HL-60 (cell line): ENCODE measurements around the gene OPTN.

Experiments used
- DNase-seq, 2 experiments: peaks; one replicate each; pipeline ENCODE4 v3.0.0-alpha.2; 2010 to 2020; ENCODE audit warnings: low read depth in 1 of 2, low spot score in 1 of 2
- H3K27ac ChIP-seq: fragments of 250-450 bp; sonication (Bioruptor Pico); replicated peaks from 2 replicates; pipeline ENCODE4 v1.5.1; 2020; ENCODE audit warnings: mild to moderate bottlenecking, moderate library complexity
- H3K27me3 ChIP-seq: fragments of 250-450 bp; sonication (Bioruptor Pico); 2 replicates; pipeline ENCODE4 v1.5.1; 2021; ENCODE audit warnings: mild to moderate bottlenecking, moderate library complexity; ENCODE audit not compliant: insufficient read depth, poor library complexity, severe bottlenecking
- H3K4me3 ChIP-seq: replicated peaks from 2 replicates; pipeline ENCODE4 v1.5.1; 2011; ENCODE audit warnings: mild to moderate bottlenecking, control low read depth, low read length; ENCODE audit not compliant: insufficient read depth
- GABPA ChIP-seq: IDR thresholded peaks from 2 replicates; pipeline ENCODE4 v1.6.1; 2012; ENCODE audit warnings: low read depth
- POLR2AphosphoS5 ChIP-seq: IDR thresholded peaks from 2 replicates; pipeline ENCODE4 v1.6.1; 2012; ENCODE audit warnings: low read depth
- SPI1 ChIP-seq: IDR thresholded peaks from 2 replicates; pipeline ENCODE4 v1.6.1; 2012; ENCODE audit warnings: low read depth, mild to moderate bottlenecking, borderline replicate concordance
- TF ChIP-seq, protein P1 (sequence below): IDR thresholded peaks from 2 replicates; pipeline ENCODE4 v1.6.1; 2012; ENCODE audit warnings: low read depth; ENCODE audit not compliant: insufficient replicate concordance
- TF ChIP-seq, protein P2 (sequence below): IDR thresholded peaks from one replicate; pipeline ENCODE4 v1.5.1; 2011; ENCODE audit warnings: low read length, control low read depth, inconsistent platforms; ENCODE audit not compliant: insufficient read depth

Gene OPTN

DNA sequence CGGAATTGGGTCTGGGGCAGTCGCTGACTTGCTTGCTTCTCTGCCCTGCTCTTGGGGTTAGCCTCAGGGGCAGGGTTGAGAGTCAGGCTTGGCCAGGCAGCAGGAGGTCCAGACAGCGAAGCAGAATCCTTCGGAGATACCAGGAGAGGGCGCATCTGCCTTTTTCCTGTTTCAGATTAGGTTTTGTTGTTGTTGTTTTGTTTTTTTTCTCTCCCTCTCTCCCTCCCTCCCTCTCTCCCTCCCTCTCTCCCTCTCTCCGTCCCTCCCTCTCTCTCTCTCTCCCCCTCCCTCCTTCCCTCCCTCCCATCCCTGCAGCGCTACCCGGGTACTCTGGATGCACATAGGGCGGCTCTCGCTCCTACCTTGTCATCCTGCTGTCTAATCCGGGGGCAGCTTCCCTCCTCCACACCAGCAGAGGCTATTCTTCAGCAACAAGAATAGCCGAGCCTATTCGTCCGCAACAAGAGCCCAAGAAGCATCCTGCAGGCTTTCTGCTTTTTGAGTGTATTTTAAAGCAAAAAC, 758 bp upstream of the OPTN start:
- no peak overlapping the region for H3K27ac ChIP-seq
- no peak for TF ChIP-seq POLR2AphosphoS5
- DNase-seq, result no peak
- peak overlapping the region; percentile 14; the same call in 1 of the 2 replicates for H3K4me3 ChIP-seq
- peaks cover 3% of the 10 kb centered on the region for H3K27me3 ChIP-seq

DNA sequence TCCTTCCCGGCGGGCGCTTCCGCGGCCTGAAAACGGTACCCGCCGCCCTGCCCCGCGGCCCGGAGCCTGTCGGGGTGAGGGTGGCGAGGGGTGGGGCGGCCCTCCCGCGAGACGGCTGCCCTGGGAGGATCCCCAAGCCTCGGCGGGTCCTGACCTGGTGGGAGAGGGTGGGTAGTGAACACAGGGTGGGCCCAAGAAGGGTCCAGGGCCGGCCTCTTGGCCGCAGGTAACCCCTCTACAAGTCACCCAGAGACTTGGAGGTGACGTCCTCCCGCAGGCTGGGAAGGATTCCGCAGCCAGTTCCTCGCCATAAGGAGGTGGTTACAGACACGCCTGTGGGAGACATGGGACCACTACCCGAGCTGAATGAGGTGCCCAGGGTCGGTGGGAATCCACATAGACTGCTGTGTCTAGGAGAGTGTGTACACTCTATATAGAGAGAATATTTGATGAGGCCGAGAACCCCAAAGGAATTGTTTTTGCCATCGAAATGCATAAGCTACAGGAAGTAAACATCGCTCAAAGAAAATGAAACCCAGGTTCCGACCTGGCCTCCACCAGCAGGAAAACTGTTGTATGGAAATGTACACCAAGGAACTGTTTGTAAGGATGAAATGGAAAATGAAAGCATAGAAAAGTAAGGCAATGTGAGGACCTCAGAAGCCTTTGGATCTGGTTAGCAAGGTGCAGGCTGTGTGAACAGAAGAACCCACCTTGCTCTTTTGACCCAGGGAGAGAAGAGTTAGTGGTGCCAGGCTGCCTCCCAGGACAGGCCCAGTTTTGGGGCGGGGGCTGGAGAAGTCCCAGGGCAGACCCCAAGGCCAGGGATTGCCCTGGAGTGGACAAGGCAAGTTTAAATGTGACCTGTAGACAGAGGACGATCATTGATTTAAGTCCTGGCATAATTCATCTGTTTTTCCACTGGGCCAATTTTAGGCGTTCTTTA, 659 bp downstream of the OPTN start:
- no peak for TF ChIP-seq GABPA
- TF ChIP-seq SPI1, result no peak
- TF ChIP-seq, protein P1, sequence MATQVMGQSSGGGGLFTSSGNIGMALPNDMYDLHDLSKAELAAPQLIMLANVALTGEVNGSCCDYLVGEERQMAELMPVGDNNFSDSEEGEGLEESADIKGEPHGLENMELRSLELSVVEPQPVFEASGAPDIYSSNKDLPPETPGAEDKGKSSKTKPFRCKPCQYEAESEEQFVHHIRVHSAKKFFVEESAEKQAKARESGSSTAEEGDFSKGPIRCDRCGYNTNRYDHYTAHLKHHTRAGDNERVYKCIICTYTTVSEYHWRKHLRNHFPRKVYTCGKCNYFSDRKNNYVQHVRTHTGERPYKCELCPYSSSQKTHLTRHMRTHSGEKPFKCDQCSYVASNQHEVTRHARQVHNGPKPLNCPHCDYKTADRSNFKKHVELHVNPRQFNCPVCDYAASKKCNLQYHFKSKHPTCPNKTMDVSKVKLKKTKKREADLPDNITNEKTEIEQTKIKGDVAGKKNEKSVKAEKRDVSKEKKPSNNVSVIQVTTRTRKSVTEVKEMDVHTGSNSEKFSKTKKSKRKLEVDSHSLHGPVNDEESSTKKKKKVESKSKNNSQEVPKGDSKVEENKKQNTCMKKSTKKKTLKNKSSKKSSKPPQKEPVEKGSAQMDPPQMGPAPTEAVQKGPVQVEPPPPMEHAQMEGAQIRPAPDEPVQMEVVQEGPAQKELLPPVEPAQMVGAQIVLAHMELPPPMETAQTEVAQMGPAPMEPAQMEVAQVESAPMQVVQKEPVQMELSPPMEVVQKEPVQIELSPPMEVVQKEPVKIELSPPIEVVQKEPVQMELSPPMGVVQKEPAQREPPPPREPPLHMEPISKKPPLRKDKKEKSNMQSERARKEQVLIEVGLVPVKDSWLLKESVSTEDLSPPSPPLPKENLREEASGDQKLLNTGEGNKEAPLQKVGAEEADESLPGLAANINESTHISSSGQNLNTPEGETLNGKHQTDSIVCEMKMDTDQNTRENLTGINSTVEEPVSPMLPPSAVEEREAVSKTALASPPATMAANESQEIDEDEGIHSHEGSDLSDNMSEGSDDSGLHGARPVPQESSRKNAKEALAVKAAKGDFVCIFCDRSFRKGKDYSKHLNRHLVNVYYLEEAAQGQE, result no peak
- TF ChIP-seq POLR2AphosphoS5, result no peak
- TF ChIP-seq, protein P2, sequence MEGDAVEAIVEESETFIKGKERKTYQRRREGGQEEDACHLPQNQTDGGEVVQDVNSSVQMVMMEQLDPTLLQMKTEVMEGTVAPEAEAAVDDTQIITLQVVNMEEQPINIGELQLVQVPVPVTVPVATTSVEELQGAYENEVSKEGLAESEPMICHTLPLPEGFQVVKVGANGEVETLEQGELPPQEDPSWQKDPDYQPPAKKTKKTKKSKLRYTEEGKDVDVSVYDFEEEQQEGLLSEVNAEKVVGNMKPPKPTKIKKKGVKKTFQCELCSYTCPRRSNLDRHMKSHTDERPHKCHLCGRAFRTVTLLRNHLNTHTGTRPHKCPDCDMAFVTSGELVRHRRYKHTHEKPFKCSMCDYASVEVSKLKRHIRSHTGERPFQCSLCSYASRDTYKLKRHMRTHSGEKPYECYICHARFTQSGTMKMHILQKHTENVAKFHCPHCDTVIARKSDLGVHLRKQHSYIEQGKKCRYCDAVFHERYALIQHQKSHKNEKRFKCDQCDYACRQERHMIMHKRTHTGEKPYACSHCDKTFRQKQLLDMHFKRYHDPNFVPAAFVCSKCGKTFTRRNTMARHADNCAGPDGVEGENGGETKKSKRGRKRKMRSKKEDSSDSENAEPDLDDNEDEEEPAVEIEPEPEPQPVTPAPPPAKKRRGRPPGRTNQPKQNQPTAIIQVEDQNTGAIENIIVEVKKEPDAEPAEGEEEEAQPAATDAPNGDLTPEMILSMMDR, result no peak
- Histone ChIP-seq H3K27me3 (peaks cover 3% of the 10 kb centered on the region), H3K27ac (no peak overlapping the region), H3K4me3 (peak overlapping the region; percentile 30; the same call in 1 of the 2 replicates)
- no peak for DNase-seq

DNA sequence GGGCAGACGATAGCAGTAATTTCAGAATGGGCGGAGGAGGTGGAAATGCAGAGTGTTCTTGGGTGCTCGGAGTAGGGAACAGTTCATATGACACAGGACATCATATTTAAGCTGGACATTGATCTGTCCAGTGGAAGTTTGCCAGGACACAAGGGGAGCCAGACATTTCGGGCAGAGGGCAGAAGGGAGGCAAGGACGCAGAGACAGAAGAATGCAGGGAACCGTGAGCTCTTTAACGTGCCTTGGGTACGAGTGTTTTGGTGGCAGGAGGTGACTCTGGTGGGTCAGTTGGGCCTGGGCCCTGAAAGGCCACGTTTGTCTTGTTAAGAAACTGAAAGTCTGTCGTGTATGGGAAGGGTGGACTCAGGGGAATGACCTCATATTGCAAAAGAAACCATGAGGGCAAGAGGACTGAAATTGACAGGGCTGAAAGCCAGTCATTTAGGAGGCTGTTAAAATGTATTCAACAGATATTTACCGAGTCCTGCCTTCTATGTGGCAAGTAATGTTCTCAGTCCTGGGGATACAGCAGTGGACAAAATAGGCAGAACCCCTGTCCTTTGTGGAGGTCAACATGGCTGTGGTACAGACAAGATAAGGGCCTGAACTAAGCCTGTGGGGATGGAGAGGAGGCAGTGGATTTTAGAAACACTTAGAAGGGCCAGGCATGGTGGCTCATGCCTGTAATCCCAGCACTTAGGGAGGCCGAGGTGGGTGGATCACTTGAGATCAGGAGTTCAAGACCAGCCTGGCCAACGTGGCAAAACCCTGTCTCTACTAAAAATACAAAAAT, 2.2 kb downstream of the OPTN start:
- DNase-seq, result no peak
- Histone ChIP-seq H3K4me3 (no peak overlapping the region), H3K27me3 (peaks cover 3% of the 10 kb centered on the region), H3K27ac (no peak overlapping the region)
- TF ChIP-seq GABPA (no peak), SPI1 (no peak), POLR2AphosphoS5 (no peak)
- TF ChIP-seq, protein P1, result no peak
- TF ChIP-seq, protein P2, result no peak

DNA sequence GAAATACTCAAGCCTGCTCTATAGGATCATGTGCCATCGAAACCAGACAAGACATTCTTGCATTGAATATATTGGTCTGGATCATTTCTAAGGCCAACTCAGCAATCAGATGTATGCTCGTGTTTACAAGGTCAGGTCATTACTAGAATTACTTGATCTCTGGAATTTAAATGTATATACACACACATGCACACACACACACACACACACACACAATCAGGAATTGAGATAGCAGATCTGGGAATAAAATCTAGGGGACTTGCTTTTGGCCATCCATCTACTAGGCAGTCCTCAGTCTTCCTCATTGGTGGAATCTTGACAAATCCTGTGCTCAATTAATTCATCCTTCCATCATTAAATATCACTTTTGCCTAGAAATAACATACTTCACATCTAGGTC, 3.6 kb downstream of the OPTN start:
- Histone ChIP-seq H3K27ac (no peak overlapping the region), H3K4me3 (no peak overlapping the region), H3K27me3 (peaks cover 3% of the 10 kb centered on the region)
- no peak for DNase-seq
- TF ChIP-seq, protein P1, result no peak
